Activated CD4-positive, alpha-beta memory T cell treated with anti-CD3 and anti-CD28 coated beads, Interleukin-2, amount 10 ng/mL, durations not matched to agents 7 days and 5 days (primary cell): ENCODE data around the gene RNF223. TPM values are rescaled to one million over a fixed set of nuclear protein-coding genes. Genes with fewer than 3 reads are reported as not detected.

ENCODE experiments used
- CTCF ChIA-PET: fragments of 350-600 bp; sonication (Branson Sonifier 250); formaldehyde crosslinking; loops from one replicate; lab custom pipeline; 2021; ENCODE audit warnings: antibody characterized with exemption, inconsistent platforms; lab: Charles Lee
- POLR2A ChIA-PET: fragments of 350-600 bp; sonication (Branson Sonifier 250); formaldehyde crosslinking; loops from one replicate; lab custom pipeline; 2021; ENCODE audit warnings: antibody characterized with exemption; lab: Charles Lee
- DNase-seq: peaks from one replicate; pipeline ENCODE4 v3.0.0-alpha.2; 2020
- H3K27ac Mint-ChIP-seq: one replicate; pipeline ENCODE4 v1.8.0; 2021; ENCODE audit warnings: mild to moderate bottlenecking, mixed read lengths
- H3K27me3 Mint-ChIP-seq: one replicate; pipeline ENCODE4 v1.8.0; 2021; ENCODE audit warnings: mixed read lengths
- H3K36me3 Mint-ChIP-seq: one replicate; pipeline ENCODE4 v1.8.0; 2021; ENCODE audit warnings: low read depth, mixed read lengths
- H3K4me1 Mint-ChIP-seq: one replicate; pipeline ENCODE4 v1.8.0; 2021; ENCODE audit warnings: mixed read lengths
- H3K4me3 Mint-ChIP-seq: one replicate; pipeline ENCODE4 v1.8.0; 2021; ENCODE audit warnings: mild to moderate bottlenecking, mixed read lengths
- H3K9me3 Mint-ChIP-seq: one replicate; pipeline ENCODE4 v1.8.0; 2021; ENCODE audit warnings: mixed read lengths
- total RNA-seq, 2 experiments: library from RNA; stranded (reverse); gene quantifications; one replicate each; pipeline ENCODE4 v1.2.3, GENCODE V29; 2021

The RNF223 gene
- total RNA-seq, 2 experiments from 2014 or later: not detected

DNA sequence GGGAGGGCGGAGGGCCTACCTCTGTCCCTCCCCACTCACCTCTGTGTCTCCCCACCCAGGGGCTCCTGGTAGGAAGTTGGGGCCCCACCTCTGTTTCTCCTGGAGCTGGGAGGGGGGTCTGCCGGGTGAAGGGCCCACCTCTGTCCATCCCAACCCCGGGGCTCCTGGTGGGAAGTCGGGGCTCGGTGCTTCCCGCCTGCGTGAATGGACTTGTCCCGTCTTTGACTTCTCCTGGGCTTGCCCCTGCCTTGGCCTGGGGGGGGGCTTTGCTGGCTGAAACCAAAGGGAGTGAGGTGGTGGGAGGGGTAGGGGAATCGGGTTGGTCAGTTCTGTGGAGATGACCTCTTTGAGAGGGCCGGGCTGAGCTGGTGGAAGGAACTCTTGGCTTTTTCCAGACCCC is 48.4 kb downstream of the RNF223 start:
- H3K4me1 Mint-ChIP-seq: peaks cover 18% of the 10 kb centered on the region

DNA sequence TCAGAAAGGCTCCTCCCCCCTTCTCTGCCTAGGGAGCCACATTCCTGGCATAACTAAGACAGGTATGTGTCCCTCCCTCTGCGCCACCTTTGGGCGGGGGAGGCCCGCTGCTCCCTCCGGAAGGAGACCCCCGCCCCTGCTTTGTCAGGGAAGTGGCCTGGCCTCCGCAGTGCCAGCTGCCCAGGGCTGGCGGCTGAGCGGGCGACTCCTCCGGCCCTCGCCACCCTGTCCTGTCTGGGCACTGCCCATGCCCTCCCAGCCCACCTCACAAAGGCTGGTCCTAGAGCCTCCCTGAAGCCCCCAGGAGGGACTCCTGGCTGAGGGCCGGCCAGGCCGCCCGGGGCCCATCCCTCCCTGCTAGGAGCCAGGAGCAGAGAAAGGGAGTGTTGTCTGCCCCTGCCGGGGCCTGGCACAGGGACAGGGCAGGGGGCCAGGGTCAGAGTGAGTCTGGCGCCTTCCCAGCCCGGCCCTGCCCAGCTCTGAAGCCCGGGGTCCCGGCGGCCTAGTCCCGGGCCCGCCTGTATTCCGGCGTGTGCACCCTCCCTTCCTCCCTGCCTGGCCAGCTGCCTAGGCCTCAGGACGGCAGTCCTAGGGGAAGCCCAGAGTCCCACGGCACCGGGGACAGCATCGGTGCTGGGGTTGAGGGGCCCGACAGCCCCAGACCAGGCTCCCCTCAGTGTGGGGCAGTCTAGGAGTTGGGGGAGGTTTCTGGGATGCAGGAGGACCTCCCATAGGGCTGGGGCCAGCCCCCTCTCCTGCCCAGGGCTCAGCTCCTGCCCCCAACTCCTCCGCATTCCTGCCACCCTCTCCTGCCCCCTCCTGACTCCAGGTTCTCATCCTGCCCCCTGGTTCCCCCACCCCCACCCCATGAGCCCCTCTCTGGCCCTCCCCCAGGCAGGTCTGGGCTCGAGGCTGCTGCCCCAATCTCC is 49.1 kb downstream of the RNF223 start:
- Mint-ChIP-seq H3K9me3 (no peaks in the 10 kb centered on the region), H3K27me3 (peaks cover 16% of the 10 kb centered on the region), H3K4me1 (peaks cover 18% of the 10 kb centered on the region), H3K27ac (no peak overlapping the region), H3K36me3 (no peaks in the 10 kb centered on the region), H3K4me3 (no peak overlapping the region)
- no peak for DNase-seq
- ChIA-PET CTCF (no interaction called here), POLR2A (no interaction called here)

More for the DNA sequence above, 48.4 kb downstream of the RNF223 start:
- POLR2A ChIA-PET: no interaction called here
- no peak for DNase-seq
- no peaks in the 10 kb centered on the region for H3K9me3 Mint-ChIP-seq
- H3K36me3 Mint-ChIP-seq: no peaks in the 10 kb centered on the region
- H3K27ac Mint-ChIP-seq: no peak overlapping the region
- no peak overlapping the region for H3K4me3 Mint-ChIP-seq
- peaks cover 16% of the 10 kb centered on the region for H3K27me3 Mint-ChIP-seq
- CTCF ChIA-PET: no interaction called here

DNA sequence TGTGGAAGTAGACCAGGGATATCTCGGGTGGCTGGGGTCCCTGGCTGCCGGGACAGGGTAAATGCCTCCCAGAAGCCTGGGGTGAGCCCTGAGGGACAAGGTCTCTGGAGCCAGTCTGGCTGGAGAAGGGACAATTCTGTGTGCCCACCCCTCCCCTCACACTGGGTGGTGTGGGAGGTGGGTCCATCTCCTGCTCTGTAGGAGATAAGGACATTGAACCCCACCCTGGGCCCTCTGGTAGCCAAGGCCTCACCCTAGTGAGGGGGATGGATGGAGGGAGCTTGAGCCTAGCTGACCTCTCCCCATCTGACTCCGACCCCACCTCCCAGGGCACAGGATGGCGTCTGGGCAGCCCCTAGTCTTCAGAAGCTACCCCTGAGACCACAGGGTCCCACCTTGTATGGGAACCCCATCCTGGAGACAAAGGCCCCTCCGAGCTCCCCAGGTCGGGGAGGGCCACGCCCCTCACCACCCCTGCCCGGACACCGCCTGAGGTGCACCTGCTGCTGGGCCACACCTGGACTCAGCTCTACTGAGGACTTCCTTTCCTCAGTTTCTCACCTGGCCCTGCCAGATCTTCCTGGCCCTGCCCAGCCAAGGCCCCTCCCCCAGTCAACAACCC is 49.8 kb downstream of the RNF223 start:
- ChIA-PET CTCF (interaction anchor here (1.0 kb wide), 1 partner anchor 89 kb away, joined by 3 read pairs; no protein-coding TSS in a partner anchor), POLR2A (no interaction called here)
- Mint-ChIP-seq H3K4me3 (no peak overlapping the region), H3K36me3 (no peaks in the 10 kb centered on the region), H3K27me3 (peaks cover 16% of the 10 kb centered on the region), H3K9me3 (no peaks in the 10 kb centered on the region), H3K27ac (no peak overlapping the region), H3K4me1 (peaks cover 18% of the 10 kb centered on the region)
- DNase-seq: no peak

DNA sequence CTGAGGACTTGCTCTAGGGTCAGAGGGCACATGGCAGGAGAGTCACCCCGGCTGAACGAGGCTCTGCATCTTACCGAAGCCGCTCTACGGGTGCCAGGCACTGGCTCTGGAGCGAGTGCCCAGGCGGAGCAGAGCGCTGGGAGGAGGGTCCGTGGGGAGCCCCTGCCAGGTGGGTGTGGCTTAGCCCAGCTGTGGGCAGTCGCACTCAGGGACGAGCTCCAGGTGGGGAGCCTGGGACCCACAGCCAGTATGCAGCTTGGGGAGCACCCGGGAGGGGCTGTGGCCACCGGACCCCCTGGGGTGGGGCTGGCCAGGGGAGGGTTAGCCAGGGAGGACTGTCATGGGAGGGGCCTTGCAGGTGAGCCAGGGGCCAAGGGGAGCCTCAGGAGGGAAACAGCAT is 50.4 kb downstream of the RNF223 start:
- POLR2A ChIA-PET: interaction anchor here (2.4 kb wide), 1 partner anchor 11 kb away, joined by 9 read pairs; the partner anchor contains the start of gene ISG15
- DNase-seq: no peak
- Mint-ChIP-seq H3K36me3 (no peaks in the 10 kb centered on the region), H3K27me3 (peaks cover 16% of the 10 kb centered on the region), H3K4me3 (no peak overlapping the region), H3K27ac (no peak overlapping the region), H3K9me3 (no peaks in the 10 kb centered on the region), H3K4me1 (peaks cover 21% of the 10 kb centered on the region)
- CTCF ChIA-PET: interaction anchor here (1.0 kb wide), 1 partner anchor 90 kb away, joined by 3 read pairs; no protein-coding TSS in a partner anchor

DNA sequence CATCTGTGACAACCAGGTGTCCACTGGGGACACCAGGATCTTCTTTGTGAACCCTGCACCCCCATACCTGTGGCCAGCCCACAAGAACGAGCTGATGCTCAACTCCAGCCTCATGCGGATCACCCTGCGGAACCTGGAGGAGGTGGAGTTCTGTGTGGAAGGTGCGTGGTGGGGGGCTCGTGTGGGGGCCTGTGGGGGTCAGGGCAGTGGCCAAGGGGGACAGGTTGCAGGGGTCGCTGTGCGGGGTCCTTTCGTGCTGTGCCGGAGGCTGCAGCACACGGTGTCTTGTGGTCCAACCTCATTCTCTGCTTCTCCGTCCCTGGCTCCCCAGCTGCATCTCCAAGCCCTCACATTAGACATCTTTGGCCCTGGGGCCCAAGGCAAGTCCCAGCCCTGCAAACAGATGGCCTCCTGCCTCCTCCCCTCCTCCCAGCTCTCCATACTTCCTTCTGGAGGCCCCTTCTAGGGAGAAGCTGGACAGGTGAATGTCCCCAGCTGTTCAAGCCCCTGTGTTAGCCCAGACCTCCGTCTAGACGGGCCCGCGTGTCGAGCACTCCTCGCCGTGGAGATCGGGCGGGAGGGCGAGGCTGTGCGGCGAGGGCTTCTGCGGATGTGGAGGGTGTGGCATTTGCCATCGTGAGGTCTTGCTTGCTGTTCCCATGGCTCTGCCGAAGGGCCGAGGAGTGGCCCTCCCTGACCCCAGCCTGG is 51.6 kb downstream of the RNF223 start:
- ChIA-PET CTCF (interaction anchor here (0.8 kb wide), 1 partner anchor 42 kb away, joined by 4 read pairs; no protein-coding TSS in a partner anchor), POLR2A (interaction anchor here (2.4 kb wide), 1 partner anchor 9 kb away, joined by 9 read pairs; the partner anchor contains the start of gene ISG15)
- no peak for DNase-seq
- peaks cover 16% of the 10 kb centered on the region for H3K27me3 Mint-ChIP-seq
- no peak overlapping the region for H3K27ac Mint-ChIP-seq
- H3K4me3 Mint-ChIP-seq: no peak overlapping the region
- H3K4me1 Mint-ChIP-seq: peaks cover 25% of the 10 kb centered on the region
- no peaks in the 10 kb centered on the region for H3K9me3 Mint-ChIP-seq
- H3K36me3 Mint-ChIP-seq: peaks cover 4% of the 10 kb centered on the region

DNA sequence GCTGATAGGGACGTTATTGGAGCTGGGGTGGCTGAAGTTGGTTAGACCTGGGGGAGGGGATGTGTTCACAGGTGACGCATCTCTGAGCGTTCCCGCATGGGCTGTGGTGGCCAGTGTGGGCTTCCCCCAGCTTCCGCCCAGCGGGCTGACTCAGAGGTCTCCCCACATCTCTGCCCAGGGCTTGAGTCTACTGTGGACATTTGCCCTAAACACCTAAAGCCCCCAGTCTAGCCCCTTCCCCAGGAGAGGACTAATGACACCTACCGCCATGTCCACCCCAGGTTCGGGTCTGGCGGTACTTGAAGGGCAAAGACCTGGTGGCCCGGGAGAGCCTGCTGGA is 52.2 kb downstream of the RNF223 start:
- Mint-ChIP-seq H3K4me3 (no peak overlapping the region), H3K9me3 (no peaks in the 10 kb centered on the region), H3K4me1 (peaks cover 30% of the 10 kb centered on the region), H3K36me3 (peaks cover 10% of the 10 kb centered on the region), H3K27me3 (peaks cover 16% of the 10 kb centered on the region), H3K27ac (no peak overlapping the region)
- ChIA-PET POLR2A (interaction anchor here (2.4 kb wide), 1 partner anchor 9 kb away, joined by 9 read pairs; the partner anchor contains the start of gene ISG15), CTCF (interaction anchor here (0.8 kb wide), 1 partner anchor 42 kb away, joined by 4 read pairs; no protein-coding TSS in a partner anchor)
- DNase-seq: no peak

DNA sequence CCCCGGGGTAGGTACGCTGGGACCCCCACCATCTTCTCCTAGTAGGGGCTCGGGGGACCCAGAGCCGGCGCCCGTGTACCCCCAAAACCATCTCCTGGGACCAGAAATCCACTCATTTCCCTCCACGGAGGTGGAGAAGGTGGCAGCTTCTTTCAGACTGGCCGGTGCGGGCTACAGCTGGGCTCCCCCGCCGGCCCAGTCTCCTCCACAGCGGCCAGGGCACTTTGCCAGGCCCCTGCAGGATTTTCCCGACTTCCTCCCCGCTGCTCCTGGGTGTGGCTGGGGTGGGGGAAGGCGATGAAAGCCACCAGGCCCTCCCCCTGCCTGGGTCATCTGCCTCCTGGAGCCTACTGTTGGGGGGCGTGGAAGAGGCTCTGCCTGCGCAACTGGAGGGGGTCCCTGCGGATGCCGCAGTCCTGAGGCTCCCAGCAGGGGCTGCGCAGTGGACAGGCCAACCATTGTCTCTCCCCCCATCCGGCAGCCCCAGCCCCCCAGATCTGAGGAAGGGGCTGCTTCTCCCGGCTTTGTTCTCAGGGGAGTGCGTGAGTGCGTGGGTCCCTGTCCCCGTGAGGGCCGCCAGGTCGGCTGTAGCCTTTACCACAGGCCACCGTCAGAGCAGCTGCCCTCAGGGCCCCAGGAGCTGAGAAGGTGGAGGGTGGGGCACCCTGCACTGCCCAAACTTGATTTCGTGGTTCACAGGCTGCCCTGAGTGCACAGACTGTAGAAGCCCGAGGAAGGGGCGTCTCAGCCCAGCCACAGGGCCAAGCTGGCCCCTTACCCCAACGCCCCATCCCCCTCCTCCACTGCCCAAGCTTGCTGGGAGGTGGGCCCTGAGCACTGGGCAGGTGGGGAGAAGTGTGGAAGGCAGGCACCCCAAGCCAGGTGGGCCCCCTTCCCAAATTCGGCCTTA is 52.8 kb downstream of the RNF223 start:
- no peak for DNase-seq
- ChIA-PET POLR2A (interaction anchor here (2.4 kb wide), 1 partner anchor 8 kb away, joined by 9 read pairs; the partner anchor contains the start of gene ISG15), CTCF (no interaction called here)
- Mint-ChIP-seq H3K9me3 (no peaks in the 10 kb centered on the region), H3K27me3 (peaks cover 16% of the 10 kb centered on the region), H3K4me3 (peak overlapping the region; percentile 46), H3K27ac (no peak overlapping the region), H3K4me1 (peaks cover 30% of the 10 kb centered on the region), H3K36me3 (peaks cover 16% of the 10 kb centered on the region)

Other genes starting within 250 kb of the RNF223 start
- not detected for gene SAMD11, start 150.4 kb downstream of the RNF223 start, total RNA-seq
- 10 to 100 TPM; 58.2 to 58.4 TPM for gene NOC2L, start 115.0 kb downstream of the RNF223 start, total RNA-seq
- gene KLHL17, start 113.7 kb downstream of the RNF223 start, total RNA-seq: 10 to 100 TPM; 28.6 to 31.7 TPM
- 1 to 10 TPM; 7.6 to 8.2 TPM for gene PLEKHN1, start 107.8 kb downstream of the RNF223 start, total RNA-seq
- gene PERM1, start 92.2 kb downstream of the RNF223 start, total RNA-seq: not detected
- under 1 TPM in 1 of 2 experiments, not detected in 1; 0.23 TPM for gene HES4, start 74.2 kb downstream of the RNF223 start, total RNA-seq
- 100 to 1,000 TPM; 593 to 623 TPM for gene ISG15, start 60.8 kb downstream of the RNF223 start, total RNA-seq
- gene AGRN, start 54.2 kb downstream of the RNF223 start, total RNA-seq: 10 to 100 TPM; 18.3 to 22.8 TPM
- gene C1orf159, start 41.8 kb upstream of the RNF223 start, total RNA-seq: 10 to 100 TPM; 18.6 to 19.9 TPM
- not detected for gene TTLL10, start 99.6 kb upstream of the RNF223 start, total RNA-seq
- gene TNFRSF18, start 132.3 kb upstream of the RNF223 start, total RNA-seq: 100 to 1,000 TPM; 115 to 116 TPM
- 100 to 1,000 TPM; 237 to 243 TPM for gene TNFRSF4, start 139.8 kb upstream of the RNF223 start, total RNA-seq
- 100 to 1,000 TPM; 181 TPM for gene SDF4, start 157.7 kb upstream of the RNF223 start, total RNA-seq
- 10 to 100 TPM; 13.3 to 14.4 TPM for gene B3GALT6, start 157.9 kb upstream of the RNF223 start, total RNA-seq
- gene C1QTNF12, start 172.4 kb upstream of the RNF223 start, total RNA-seq: 1 to 10 TPM; 2.0 to 4.2 TPM
- gene UBE2J2, start 199.5 kb upstream of the RNF223 start, total RNA-seq: 10 to 100 TPM; 62.4 to 63.5 TPM
- 1 to 10 TPM; 3.9 to 4.4 TPM for gene SCNN1D, start 206.1 kb upstream of the RNF223 start, total RNA-seq
- gene ACAP3, start 233.6 kb upstream of the RNF223 start, total RNA-seq: 10 to 100 TPM; 64.4 to 72.3 TPM
- gene PUSL1, start 234.3 kb upstream of the RNF223 start, total RNA-seq: 10 to 100 TPM; 17.9 to 20.0 TPM